ENCODE measurements around the gene OCRL. TPM values are rescaled to one million over a fixed set of nuclear protein-coding genes. Genes with fewer than 3 reads are reported as not detected.

The OCRL gene
- total RNA-seq, 1 donor: 18.1 TPM

DNA sequence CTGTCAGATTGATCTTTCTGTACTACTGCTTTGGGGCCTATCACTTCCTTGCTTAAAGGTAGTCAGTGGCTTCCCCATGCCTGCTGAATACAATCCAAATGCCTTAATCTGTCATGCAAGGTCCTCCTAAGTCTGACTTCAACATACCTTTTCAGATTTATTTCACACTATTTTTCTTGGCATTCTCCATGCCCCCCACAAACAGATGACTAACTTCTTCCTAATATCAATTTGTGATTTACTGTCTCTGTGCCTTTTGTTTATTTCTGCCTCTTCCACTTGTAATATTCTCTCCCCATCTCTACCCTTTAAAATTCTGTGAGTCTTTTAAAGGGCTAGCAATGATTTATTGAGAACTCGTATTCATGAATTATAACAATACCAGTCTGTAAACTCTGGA, 41.8 kb downstream of the OCRL start:
- no peaks in the 10 kb centered on the region for H4K20me1 ChIP-seq (ENCODE audit: insufficient read depth, low read length)
- H3K4me3 ChIP-seq (ENCODE audit: insufficient read depth, low read length): no peak overlapping the region
- peaks cover 2% of the 10 kb centered on the region for H3K36me3 ChIP-seq (ENCODE audit: insufficient read depth, low read length)
- H3K27me3 ChIP-seq (ENCODE audit: insufficient read depth, low read length): no peaks in the 10 kb centered on the region
- TF ChIP-seq, protein P1, sequence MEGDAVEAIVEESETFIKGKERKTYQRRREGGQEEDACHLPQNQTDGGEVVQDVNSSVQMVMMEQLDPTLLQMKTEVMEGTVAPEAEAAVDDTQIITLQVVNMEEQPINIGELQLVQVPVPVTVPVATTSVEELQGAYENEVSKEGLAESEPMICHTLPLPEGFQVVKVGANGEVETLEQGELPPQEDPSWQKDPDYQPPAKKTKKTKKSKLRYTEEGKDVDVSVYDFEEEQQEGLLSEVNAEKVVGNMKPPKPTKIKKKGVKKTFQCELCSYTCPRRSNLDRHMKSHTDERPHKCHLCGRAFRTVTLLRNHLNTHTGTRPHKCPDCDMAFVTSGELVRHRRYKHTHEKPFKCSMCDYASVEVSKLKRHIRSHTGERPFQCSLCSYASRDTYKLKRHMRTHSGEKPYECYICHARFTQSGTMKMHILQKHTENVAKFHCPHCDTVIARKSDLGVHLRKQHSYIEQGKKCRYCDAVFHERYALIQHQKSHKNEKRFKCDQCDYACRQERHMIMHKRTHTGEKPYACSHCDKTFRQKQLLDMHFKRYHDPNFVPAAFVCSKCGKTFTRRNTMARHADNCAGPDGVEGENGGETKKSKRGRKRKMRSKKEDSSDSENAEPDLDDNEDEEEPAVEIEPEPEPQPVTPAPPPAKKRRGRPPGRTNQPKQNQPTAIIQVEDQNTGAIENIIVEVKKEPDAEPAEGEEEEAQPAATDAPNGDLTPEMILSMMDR (IDR thresholded peaks at IDR 0.05; ENCODE audit: extremely low read depth, low read depth, low read length): no peak
- peaks cover 21% of the 10 kb centered on the region for H3K4me1 ChIP-seq (ENCODE audit: insufficient read depth, low read length)
- H3K9me3 ChIP-seq (ENCODE audit: low read depth, low read length): no peaks in the 10 kb centered on the region
- no peak overlapping the region for H2AFZ ChIP-seq (ENCODE audit: low read length)
- no peak overlapping the region for H3K4me2 ChIP-seq (ENCODE audit: insufficient read depth, low read length)
- no peak overlapping the region for H3K27ac ChIP-seq (ENCODE audit: low read depth, low read length)
- H3K79me2 ChIP-seq (ENCODE audit: insufficient read depth, low read length): no peaks in the 10 kb centered on the region
- no peak for DNase-seq (ENCODE audit: insufficient read length, low spot score, missing footprints)

DNA sequence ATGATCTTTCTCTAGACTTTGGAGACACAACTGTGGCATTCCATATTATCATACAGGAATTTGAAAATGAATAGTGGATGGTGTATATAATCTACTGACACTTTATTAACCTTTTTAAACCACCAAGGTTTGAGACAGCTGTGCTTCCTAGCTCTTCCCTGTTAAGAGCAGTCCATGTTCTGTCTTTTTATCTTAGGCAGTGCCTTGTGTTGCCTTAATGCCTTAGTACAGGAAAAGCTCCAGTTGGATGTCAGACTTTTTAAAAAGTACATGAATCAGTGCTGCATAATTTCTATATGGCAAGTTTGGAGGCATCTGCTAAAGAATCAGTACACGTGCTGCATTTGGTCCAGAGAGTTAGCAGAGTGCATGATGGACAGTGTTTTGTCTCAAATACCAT, 45.1 kb downstream of the OCRL start:
- Histone ChIP-seq H3K4me3 (ENCODE audit: insufficient read depth, low read length) (no peak overlapping the region), H3K79me2 (ENCODE audit: insufficient read depth, low read length) (no peaks in the 10 kb centered on the region), H3K36me3 (ENCODE audit: insufficient read depth, low read length) (peaks cover 24% of the 10 kb centered on the region), H3K9me3 (ENCODE audit: low read depth, low read length) (no peaks in the 10 kb centered on the region), H3K27me3 (ENCODE audit: insufficient read depth, low read length) (no peaks in the 10 kb centered on the region), H3K4me1 (ENCODE audit: insufficient read depth, low read length) (peaks cover 10% of the 10 kb centered on the region), H2AFZ (ENCODE audit: low read length) (no peak overlapping the region), H4K20me1 (ENCODE audit: insufficient read depth, low read length) (no peaks in the 10 kb centered on the region), H3K27ac (ENCODE audit: low read depth, low read length) (no peak overlapping the region), H3K4me2 (ENCODE audit: insufficient read depth, low read length) (no peak overlapping the region)
- TF ChIP-seq, protein P1 (IDR thresholded peaks at IDR 0.05; ENCODE audit: extremely low read depth, low read depth, low read length): no peak
- peak; percentile 69 for DNase-seq (ENCODE audit: insufficient read length, low spot score, missing footprints)

DNA sequence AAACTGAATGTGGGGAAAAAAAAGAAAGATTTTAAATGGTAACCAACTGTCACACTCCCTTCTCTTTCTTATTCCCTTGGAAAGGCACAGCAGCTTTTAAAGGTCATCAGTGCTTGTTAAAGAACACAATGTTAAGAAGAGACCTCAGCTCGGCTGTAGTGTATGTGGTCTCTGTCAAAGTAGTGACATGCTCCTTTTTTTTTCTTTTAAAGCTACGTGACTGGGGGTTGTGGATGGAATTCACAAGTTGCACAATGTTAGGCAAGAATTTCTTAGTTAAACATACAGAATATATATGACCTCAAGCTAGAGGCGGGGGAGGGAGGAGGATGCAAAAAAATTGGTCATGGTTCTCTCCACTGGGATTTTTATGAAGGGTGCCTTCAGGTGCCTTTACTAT, 45.6 kb downstream of the OCRL start:
- Histone ChIP-seq H3K4me3 (ENCODE audit: insufficient read depth, low read length) (no peak overlapping the region), H3K36me3 (ENCODE audit: insufficient read depth, low read length) (peaks cover 25% of the 10 kb centered on the region), H3K4me1 (ENCODE audit: insufficient read depth, low read length) (peaks cover 10% of the 10 kb centered on the region), H3K79me2 (ENCODE audit: insufficient read depth, low read length) (no peaks in the 10 kb centered on the region), H3K9me3 (ENCODE audit: low read depth, low read length) (no peaks in the 10 kb centered on the region), H4K20me1 (ENCODE audit: insufficient read depth, low read length) (no peaks in the 10 kb centered on the region), H3K27me3 (ENCODE audit: insufficient read depth, low read length) (no peaks in the 10 kb centered on the region), H2AFZ (ENCODE audit: low read length) (no peak overlapping the region), H3K27ac (ENCODE audit: low read depth, low read length) (no peak overlapping the region), H3K4me2 (ENCODE audit: insufficient read depth, low read length) (no peak overlapping the region)
- TF ChIP-seq, protein P1 (IDR thresholded peaks at IDR 0.05; ENCODE audit: extremely low read depth, low read depth, low read length): no peak
- no peak for DNase-seq (ENCODE audit: insufficient read length, low spot score, missing footprints)

DNA sequence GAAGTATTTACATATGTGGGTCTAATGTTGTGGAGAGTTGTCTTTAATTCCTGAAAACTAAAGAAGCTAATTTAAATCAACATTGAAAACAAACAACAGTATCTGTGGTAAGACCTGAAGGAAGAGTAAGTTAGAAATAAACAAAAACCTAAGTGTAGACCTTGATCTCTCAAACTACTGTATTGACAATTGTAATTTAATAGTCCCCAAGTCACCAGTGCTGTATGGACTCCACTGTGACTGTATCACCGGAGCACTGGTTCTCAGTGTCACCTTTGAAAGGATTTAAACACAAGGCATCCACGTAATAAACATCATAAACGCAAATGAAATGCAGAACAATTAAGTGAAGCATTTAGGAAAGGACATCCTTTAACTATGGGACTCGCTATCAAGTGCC, 46.4 kb downstream of the OCRL start:
- no peak for DNase-seq (ENCODE audit: insufficient read length, low spot score, missing footprints)
- Histone ChIP-seq H3K27me3 (ENCODE audit: insufficient read depth, low read length) (no peaks in the 10 kb centered on the region), H4K20me1 (ENCODE audit: insufficient read depth, low read length) (no peaks in the 10 kb centered on the region), H3K27ac (ENCODE audit: low read depth, low read length) (no peak overlapping the region), H2AFZ (ENCODE audit: low read length) (no peak overlapping the region), H3K36me3 (ENCODE audit: insufficient read depth, low read length) (peaks cover 25% of the 10 kb centered on the region), H3K79me2 (ENCODE audit: insufficient read depth, low read length) (no peaks in the 10 kb centered on the region), H3K4me2 (ENCODE audit: insufficient read depth, low read length) (no peak overlapping the region), H3K4me3 (ENCODE audit: insufficient read depth, low read length) (no peak overlapping the region), H3K9me3 (ENCODE audit: low read depth, low read length) (no peaks in the 10 kb centered on the region), H3K4me1 (ENCODE audit: insufficient read depth, low read length) (peaks cover 10% of the 10 kb centered on the region)
- TF ChIP-seq, protein P1 (IDR thresholded peaks at IDR 0.05; ENCODE audit: extremely low read depth, low read depth, low read length): no peak
